ENCODE results near the gene TAS1R1. TPM values are rescaled to one million over a fixed set of nuclear protein-coding genes. Genes with fewer than 3 reads are reported as not detected.

The TAS1R1 gene
- total RNA-seq, 2 experiments from 2014 or later: 0.07 TPM; not detected in 1

DNA sequence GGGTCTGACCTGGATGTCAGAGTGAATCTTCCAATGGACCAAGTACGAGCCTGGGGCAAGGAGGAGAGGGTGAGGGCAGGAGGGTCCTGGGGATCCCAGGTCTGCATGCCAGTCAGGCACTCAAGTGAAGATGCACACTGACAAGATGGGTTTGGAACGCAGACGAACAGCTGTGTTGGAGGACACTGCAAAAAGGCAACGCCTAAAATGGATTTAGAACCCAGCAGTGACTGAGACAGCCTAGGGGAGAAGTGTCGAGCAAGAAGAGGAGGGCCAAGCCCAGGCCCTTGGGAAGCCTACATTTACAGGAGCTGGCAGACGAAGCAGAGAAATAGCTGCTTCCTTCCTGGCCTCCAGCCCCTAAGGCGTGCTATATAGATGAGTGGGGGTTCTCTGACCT, 26.6 kb upstream of the TAS1R1 start:
- peaks cover 49% of the 10 kb centered on the region for H3K36me3 Mint-ChIP-seq (ENCODE audit: low read depth)
- DNase-seq: no peak
- intact Hi-C loops (cut with DNase I, micrococcal nuclease): no loop called here
- no peak overlapping the region for H3K4me3 Mint-ChIP-seq
- H3K27ac Mint-ChIP-seq: no peak overlapping the region
- ChIA-PET POLR2A (no interaction called here), CTCF (interaction anchor here (0.9 to 2.5 kb wide), 2 partner anchors 10 to 26 kb away, joined by 3 to 5 read pairs; partner anchors contain the start of genes NOL9 and TAS1R1)
- H3K4me1 Mint-ChIP-seq: no peaks in the 10 kb centered on the region
- H3K9me3 Mint-ChIP-seq (ENCODE audit: low read depth): no peaks in the 10 kb centered on the region
- ATAC-seq: no peak
- no peaks in the 10 kb centered on the region for H3K27me3 Mint-ChIP-seq

DNA sequence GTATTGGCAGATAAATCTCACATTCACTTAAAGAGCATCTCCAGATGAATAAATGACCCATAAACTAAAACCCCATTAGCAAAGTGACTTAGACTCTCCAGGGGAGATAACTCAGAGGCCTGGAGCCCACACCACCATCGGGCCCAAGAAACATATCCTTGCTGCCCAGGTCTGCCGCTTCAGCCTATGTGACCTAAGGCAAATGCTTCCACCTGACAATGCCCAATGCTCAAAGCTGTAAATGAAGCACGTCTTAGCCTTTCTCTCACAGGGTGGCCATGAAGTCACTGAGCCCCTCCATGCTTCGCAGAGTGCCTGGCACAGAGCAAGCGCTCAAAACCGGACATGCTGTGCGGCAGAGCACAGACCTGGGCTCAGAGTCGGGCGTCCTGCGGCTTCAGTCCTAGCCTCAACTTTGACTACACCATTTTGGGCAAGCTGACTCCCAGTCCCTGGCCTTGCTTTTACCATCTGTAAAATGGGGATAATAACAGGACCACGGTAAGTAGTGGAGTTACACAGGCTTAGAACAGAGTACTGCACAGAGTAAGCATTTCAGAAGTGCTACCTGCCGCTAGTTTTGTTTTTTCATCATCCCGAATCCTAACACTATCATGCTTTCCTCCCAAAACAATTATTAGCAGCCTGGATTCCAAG, 24.5 kb upstream of the TAS1R1 start:
- ChIA-PET CTCF (no interaction called here), POLR2A (no interaction called here)
- intact Hi-C loops (cut with DNase I, micrococcal nuclease): no loop called here
- Mint-ChIP-seq H3K9me3 (ENCODE audit: low read depth) (no peaks in the 10 kb centered on the region), H3K4me3 (no peak overlapping the region), H3K4me1 (no peaks in the 10 kb centered on the region), H3K27me3 (no peaks in the 10 kb centered on the region), H3K27ac (no peak overlapping the region), H3K36me3 (ENCODE audit: low read depth) (peaks cover 51% of the 10 kb centered on the region)
- DNase-seq: no peak
- ATAC-seq: no peak

DNA sequence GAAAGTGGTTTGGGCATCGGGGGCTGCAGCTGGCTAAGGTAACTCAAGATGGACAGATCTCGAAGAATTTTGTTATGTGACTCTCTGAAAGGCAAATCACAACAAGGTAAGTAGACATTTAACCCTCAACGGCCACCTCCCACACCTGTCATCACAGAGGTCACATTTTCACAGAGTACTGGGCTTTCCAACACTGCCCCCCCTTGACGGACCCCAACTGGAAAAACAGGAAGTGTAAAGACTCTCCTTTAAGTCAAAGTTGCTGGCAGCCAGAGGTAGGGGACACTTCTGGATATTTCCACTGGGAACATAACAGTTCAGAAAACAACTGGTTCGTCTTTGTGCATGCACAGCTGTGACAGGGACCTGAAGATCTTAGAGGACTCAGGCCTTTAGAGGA, 23.1 kb upstream of the TAS1R1 start:
- intact Hi-C loops (cut with DNase I, micrococcal nuclease): no loop called here
- ChIA-PET POLR2A (no interaction called here), CTCF (interaction anchor here (0.6 to 0.7 kb wide), 3 partner anchors 9 to 190 kb away, joined by 3 read pairs; no protein-coding TSS in a partner anchor)
- no peak overlapping the region for H3K27ac Mint-ChIP-seq
- no peaks in the 10 kb centered on the region for H3K9me3 Mint-ChIP-seq (ENCODE audit: low read depth)
- ATAC-seq: no peak
- no peak for DNase-seq
- no peak overlapping the region for H3K4me3 Mint-ChIP-seq
- no peaks in the 10 kb centered on the region for H3K27me3 Mint-ChIP-seq
- H3K4me1 Mint-ChIP-seq: no peaks in the 10 kb centered on the region
- H3K36me3 Mint-ChIP-seq (ENCODE audit: low read depth): peaks cover 41% of the 10 kb centered on the region

DNA sequence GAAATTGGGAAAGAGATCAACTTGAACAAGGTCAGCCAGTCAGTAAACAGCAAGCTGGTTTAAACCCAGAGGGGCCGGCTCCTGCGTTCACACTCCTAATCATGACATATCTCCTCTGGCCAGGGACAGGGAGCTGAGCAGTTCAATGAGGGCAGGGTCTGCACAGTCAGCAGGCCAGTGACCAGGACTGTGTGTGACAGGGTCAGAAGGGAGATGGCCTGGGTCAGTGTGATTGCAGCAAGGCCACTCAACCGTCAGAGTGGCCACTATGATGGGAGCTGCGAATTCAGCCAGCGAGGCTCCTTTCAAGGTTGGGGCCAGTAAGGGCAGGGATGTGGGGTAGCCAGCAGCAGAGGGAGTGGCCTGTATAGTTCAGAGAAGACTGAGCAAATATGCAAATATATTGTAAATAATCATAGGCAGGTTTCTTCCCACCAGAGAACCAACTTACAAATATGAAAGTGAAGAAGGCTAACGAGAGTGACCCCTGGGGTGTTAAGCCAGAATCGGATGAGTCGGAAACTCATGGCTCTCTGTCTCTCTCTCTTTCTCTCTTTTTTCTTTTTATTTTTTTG, 20.8 kb upstream of the TAS1R1 start:
- ATAC-seq (no peak), DNase-seq (no peak)
- H3K27me3 Mint-ChIP-seq: no peaks in the 10 kb centered on the region
- intact Hi-C loops (cut with DNase I, micrococcal nuclease): no loop called here
- no peaks in the 10 kb centered on the region for H3K4me1 Mint-ChIP-seq
- H3K9me3 Mint-ChIP-seq (ENCODE audit: low read depth): no peaks in the 10 kb centered on the region
- POLR2A ChIA-PET: no interaction called here
- no peak overlapping the region for H3K4me3 Mint-ChIP-seq
- peaks cover 42% of the 10 kb centered on the region for H3K36me3 Mint-ChIP-seq (ENCODE audit: low read depth)
- peak overlapping the region; percentile 19 for H3K27ac Mint-ChIP-seq
- CTCF ChIA-PET: interaction anchor here (0.6 kb wide), 1 partner anchor 11 kb away, joined by 3 read pairs; no protein-coding TSS in a partner anchor

DNA sequence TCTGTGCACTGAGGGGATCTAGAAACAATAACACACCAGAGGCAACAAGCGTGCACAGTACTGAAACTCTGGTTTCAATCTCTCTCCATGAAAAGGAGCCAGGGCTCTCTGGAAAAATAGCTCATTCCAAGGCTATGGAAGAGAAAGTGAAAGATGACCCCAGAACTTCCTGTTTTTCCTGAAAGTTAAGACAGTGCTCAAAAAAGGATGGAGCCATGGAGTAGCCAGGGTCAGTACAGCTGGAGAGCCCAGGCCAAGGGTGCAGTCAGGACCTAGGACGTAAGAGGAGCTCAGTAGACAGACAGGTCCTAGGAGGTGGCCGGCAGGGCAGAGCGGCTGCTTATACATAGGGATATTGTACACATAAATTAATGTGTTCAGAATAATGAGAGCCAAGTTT, 19.9 kb upstream of the TAS1R1 start:
- Mint-ChIP-seq H3K4me1 (no peaks in the 10 kb centered on the region), H3K36me3 (ENCODE audit: low read depth) (peaks cover 46% of the 10 kb centered on the region), H3K27me3 (no peaks in the 10 kb centered on the region), H3K4me3 (no peak overlapping the region), H3K9me3 (ENCODE audit: low read depth) (no peaks in the 10 kb centered on the region), H3K27ac (no peak overlapping the region)
- ATAC-seq (no peak), DNase-seq (no peak)
- POLR2A ChIA-PET: no interaction called here
- intact Hi-C loops (cut with DNase I, micrococcal nuclease): no loop called here
- CTCF ChIA-PET: interaction anchor here (3.3 kb wide), 1 partner anchor 18 kb away, joined by 21 read pairs; the partner anchor contains the start of genes NOL9 and TAS1R1

DNA sequence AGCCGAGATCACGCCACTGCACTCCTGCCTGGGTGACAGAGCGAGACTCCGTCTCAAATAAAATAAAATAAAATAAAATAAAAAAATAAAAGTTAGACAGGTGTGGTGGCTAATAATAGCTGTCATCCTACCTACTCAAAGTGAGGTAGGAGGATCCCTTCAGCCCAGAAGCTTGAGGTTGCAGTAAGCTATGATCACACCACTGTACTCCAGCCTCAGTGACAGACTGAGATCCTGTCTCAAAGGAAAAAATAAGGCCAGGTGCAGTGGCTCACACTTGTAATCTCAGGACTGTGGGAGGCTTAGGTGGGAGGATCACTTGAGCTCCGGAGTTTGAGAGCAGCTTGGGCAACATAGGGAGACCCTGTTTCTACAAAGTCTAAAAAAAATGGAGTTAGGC, 18.8 kb upstream of the TAS1R1 start:
- intact Hi-C loops (cut with DNase I, micrococcal nuclease): no loop called here
- no peak overlapping the region for H3K4me3 Mint-ChIP-seq
- ATAC-seq (no peak), DNase-seq (no peak)
- H3K4me1 Mint-ChIP-seq: no peaks in the 10 kb centered on the region
- H3K27me3 Mint-ChIP-seq: no peaks in the 10 kb centered on the region
- peaks cover 40% of the 10 kb centered on the region for H3K36me3 Mint-ChIP-seq (ENCODE audit: low read depth)
- CTCF ChIA-PET: interaction anchor here (3.3 kb wide), 1 partner anchor 17 kb away, joined by 21 read pairs; the partner anchor contains the start of genes NOL9 and TAS1R1
- H3K27ac Mint-ChIP-seq: no peak overlapping the region
- H3K9me3 Mint-ChIP-seq (ENCODE audit: low read depth): no peaks in the 10 kb centered on the region
- POLR2A ChIA-PET: interaction anchor here (0.6 kb wide), 1 partner anchor 104 kb away, joined by 4 read pairs; no protein-coding TSS in a partner anchor

DNA sequence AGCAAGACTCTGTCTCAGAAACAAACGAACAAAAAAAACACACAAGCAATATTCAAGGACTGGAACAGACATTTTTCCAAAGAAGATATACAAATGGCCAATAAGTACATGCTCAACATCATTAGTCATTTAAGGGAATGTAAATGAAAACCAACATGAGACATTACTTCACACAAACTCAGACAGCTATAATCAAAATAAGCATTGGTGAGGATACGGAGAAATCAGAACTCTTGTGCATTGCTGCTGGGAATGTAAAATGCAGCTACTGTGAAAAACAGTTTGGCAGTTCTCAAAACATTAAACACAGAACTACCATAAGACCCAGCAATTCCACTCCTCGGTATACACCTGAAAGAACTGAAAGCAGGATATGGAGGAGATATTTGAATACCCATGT, 16.2 kb upstream of the TAS1R1 start:
- no peaks in the 10 kb centered on the region for H3K27me3 Mint-ChIP-seq
- no peak overlapping the region for H3K27ac Mint-ChIP-seq
- no peak overlapping the region for H3K4me3 Mint-ChIP-seq
- no peaks in the 10 kb centered on the region for H3K4me1 Mint-ChIP-seq
- ChIA-PET POLR2A (no interaction called here), CTCF (interaction anchor here (1.5 kb wide), 1 partner anchor 10 kb away, joined by 3 read pairs; no protein-coding TSS in a partner anchor)
- ATAC-seq (no peak), DNase-seq (no peak)
- peaks cover 27% of the 10 kb centered on the region for H3K36me3 Mint-ChIP-seq (ENCODE audit: low read depth)
- intact Hi-C loops (cut with DNase I, micrococcal nuclease): no loop called here
- no peaks in the 10 kb centered on the region for H3K9me3 Mint-ChIP-seq (ENCODE audit: low read depth)

DNA sequence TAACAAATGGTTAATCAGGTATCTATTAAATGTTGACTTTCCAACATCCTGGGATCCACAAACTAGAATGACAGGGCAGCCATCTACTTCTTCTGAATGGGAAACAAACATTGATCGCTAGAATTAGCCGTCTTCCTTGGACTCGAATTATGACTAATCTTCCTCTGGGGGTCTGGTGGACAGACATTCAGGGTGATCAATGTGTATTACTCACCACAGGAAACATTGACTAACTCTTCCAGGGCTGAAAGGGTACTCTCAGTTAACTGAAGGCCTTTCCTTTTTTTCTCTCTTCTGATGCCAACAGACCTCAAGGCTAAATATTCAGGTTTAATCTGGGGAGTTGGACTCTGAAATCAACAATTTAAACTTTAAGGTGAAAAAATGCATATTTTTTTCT, 10.3 kb upstream of the TAS1R1 start:
- no peaks in the 10 kb centered on the region for H3K9me3 Mint-ChIP-seq (ENCODE audit: low read depth)
- H3K4me3 Mint-ChIP-seq: no peak overlapping the region
- ATAC-seq (peak; percentile 61), DNase-seq (no peak)
- peaks cover 30% of the 10 kb centered on the region for H3K4me1 Mint-ChIP-seq
- peaks cover 51% of the 10 kb centered on the region for H3K36me3 Mint-ChIP-seq (ENCODE audit: low read depth)
- ChIA-PET POLR2A (interaction anchor here (0.6 kb wide), 1 partner anchor 8 kb away, joined by 10 read pairs; no protein-coding TSS in a partner anchor), CTCF (no interaction called here)
- peak overlapping the region; percentile 83 for H3K27ac Mint-ChIP-seq
- H3K27me3 Mint-ChIP-seq: no peaks in the 10 kb centered on the region
- intact Hi-C loops (cut with DNase I, micrococcal nuclease): no loop called here

DNA sequence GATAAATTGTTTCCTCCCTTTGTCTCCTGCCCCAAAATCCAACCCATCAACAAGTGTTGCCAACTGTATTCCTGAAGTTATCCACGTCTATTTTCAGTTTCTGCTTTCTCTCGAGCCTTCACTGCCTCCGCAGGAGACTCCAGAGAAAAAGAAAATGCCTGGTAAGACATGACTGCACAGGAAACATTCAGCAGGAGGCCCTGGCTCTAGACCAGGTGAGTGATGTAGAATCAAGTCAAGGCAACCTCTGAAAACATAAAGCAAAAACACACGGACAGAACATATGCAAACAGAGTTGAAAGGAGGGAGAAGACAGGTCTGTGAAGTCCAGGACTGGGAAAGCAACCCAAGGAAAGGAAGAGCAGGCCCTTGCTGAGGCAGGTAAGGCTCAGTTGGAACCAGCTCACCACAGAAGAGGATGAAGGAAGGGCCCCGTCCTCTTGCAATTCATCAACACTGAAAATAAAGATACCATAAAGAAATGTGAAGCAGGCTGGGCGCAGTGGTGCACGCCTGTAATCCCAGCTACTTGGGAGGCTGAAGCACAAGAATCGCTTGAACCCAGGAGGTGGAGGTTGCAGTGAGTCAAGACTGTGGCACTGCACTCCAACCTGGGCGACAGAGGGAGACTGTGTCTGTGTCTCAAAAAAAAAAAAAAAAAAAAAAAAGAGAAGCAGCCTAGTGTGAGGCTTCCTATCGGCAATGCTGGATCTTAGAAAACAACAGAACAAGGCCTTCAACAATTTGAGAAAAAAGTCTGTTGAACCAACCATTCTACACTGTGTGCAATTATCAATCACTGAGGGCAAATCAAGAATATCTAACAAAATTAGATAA, 9.6 kb upstream of the TAS1R1 start:
- no peaks in the 10 kb centered on the region for H3K9me3 Mint-ChIP-seq (ENCODE audit: low read depth)
- H3K4me3 Mint-ChIP-seq: no peak overlapping the region
- DNase-seq (no peak), ATAC-seq (peak; percentile 23)
- intact Hi-C loops (cut with DNase I, micrococcal nuclease): no loop called here
- H3K36me3 Mint-ChIP-seq (ENCODE audit: low read depth): peaks cover 54% of the 10 kb centered on the region
- POLR2A ChIA-PET: no interaction called here
- H3K27me3 Mint-ChIP-seq: no peaks in the 10 kb centered on the region
- H3K27ac Mint-ChIP-seq: peak overlapping the region; percentile 83
- peaks cover 32% of the 10 kb centered on the region for H3K4me1 Mint-ChIP-seq
- CTCF ChIA-PET: interaction anchor here (0.6 kb wide), 1 partner anchor 17 kb away, joined by 3 read pairs; no protein-coding TSS in a partner anchor

DNA sequence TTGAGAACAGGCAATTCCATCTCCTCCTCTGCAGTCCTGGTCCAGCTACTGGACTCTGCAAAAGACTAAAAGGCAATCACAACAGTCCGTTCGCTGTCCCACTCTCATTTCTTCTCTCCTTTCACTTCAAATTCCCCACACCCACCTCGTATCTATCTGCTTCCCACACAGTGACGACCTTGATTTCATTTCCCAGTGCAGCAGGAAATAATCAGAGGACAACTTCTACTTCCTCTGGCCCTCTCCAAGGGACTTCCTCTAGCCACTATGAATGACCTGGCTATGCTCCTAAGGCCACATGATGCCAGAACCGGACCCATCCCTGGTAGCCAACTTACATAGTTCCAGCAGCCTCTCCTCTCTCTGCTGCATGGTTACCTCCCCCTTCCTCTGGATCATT, 8.8 kb upstream of the TAS1R1 start:
- H3K4me3 Mint-ChIP-seq: no peak overlapping the region
- H3K9me3 Mint-ChIP-seq (ENCODE audit: low read depth): no peaks in the 10 kb centered on the region
- H3K27ac Mint-ChIP-seq: peak overlapping the region; percentile 43
- DNase-seq (no peak), ATAC-seq (no peak)
- peaks cover 51% of the 10 kb centered on the region for H3K36me3 Mint-ChIP-seq (ENCODE audit: low read depth)
- H3K4me1 Mint-ChIP-seq: peaks cover 32% of the 10 kb centered on the region
- CTCF ChIA-PET: no interaction called here
- H3K27me3 Mint-ChIP-seq: no peaks in the 10 kb centered on the region
- intact Hi-C loops (cut with DNase I, micrococcal nuclease): no loop called here
- POLR2A ChIA-PET: interaction anchor here (0.7 kb wide), 1 partner anchor 1247 kb away, joined by 5 read pairs; no protein-coding TSS in a partner anchor

DNA sequence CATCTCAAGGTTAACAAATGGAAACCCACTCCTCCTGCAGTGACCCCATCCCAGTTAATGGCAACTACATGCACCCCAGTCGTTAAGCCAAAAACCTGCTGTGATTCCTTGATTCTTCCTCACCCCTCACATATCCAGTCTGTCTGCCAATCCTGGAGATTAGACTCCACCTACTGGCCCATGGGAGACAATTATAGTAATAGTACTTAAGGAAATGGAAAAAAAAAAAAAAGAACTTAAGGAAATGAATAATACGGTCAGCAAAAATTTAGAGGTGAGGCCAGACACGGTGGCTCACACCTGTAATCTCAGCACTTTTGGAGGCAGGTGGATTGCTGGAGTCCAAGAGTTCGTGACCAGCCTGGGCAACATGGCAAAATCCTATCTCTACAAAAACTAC, 7.8 kb upstream of the TAS1R1 start:
- Mint-ChIP-seq H3K4me1 (peaks cover 36% of the 10 kb centered on the region), H3K36me3 (ENCODE audit: low read depth) (peaks cover 44% of the 10 kb centered on the region), H3K4me3 (no peak overlapping the region), H3K27me3 (no peaks in the 10 kb centered on the region), H3K27ac (peak overlapping the region; percentile 43), H3K9me3 (ENCODE audit: low read depth) (no peaks in the 10 kb centered on the region)
- intact Hi-C loops (cut with DNase I, micrococcal nuclease): no loop called here
- ChIA-PET POLR2A (no interaction called here), CTCF (interaction anchor here (0.6 kb wide), 1 partner anchor 99 kb away, joined by 3 read pairs; no protein-coding TSS in a partner anchor)
- DNase-seq (no peak), ATAC-seq (no peak)
